Fibroblast of lung (primary cell): Measurements from ENCODE around the gene MT1H. TPM values are rescaled to one million over a fixed set of nuclear protein-coding genes. Genes with fewer than 3 reads are reported as not detected.
A peak's percentile ranks its signal among the peaks of the same experiment; 100 is the strongest.

ENCODE experiments used
- DNase-seq, 2 donors: peaks; one replicate each; pipeline versions ENCODE4 v3.0.0 to v3.0.0-alpha.2; 2010; ENCODE audit warnings: low read depth in 2 of 2
- H2AFZ ChIP-seq: 2 replicates; pipeline ENCODE4 v1.5.1; 2012; ENCODE audit warnings: low read length, control low read depth, inconsistent platforms
- H3K27ac ChIP-seq: 2 replicates; pipeline ENCODE4 v1.5.1; 2011; ENCODE audit warnings: low read length, control low read depth; ENCODE audit not compliant: insufficient read depth
- H3K27me3 ChIP-seq: 2 replicates; pipeline ENCODE4 v1.5.1; 2011; ENCODE audit warnings: mild to moderate bottlenecking, low read length; ENCODE audit not compliant: control insufficient read depth, insufficient read depth
- H3K36me3 ChIP-seq: 2 replicates; pipeline ENCODE4 v1.5.1; 2011; ENCODE audit warnings: low read length; ENCODE audit not compliant: control insufficient read depth, insufficient read depth
- H3K4me1 ChIP-seq: 2 replicates; pipeline ENCODE4 v1.5.1; 2011; ENCODE audit warnings: low read length; ENCODE audit not compliant: control insufficient read depth, insufficient read depth; ENCODE audit errors: extremely low read depth
- H3K4me2 ChIP-seq: 2 replicates; pipeline ENCODE4 v1.5.1; 2011; ENCODE audit warnings: low read length, control low read depth; ENCODE audit not compliant: insufficient read depth; ENCODE audit errors: extremely low read depth
- H3K4me3 ChIP-seq, 4 experiments: fragments of 200-600 bp in 1 of 4; sonication (generic) in 1 of 4; replicated peaks in 1 of 4; 2 replicates each; pipeline ENCODE4 v1.5.1; 2011 to 2016; ENCODE audit warnings: low read length in 4 of 4, low read depth in 3 of 4, mild to moderate bottlenecking in 3 of 4, control low read depth in 2 of 4, inconsistent platforms in 1 of 4, mixed read lengths in 1 of 4; ENCODE audit not compliant: insufficient read depth in 1 of 4; ENCODE audit errors: control extremely low read depth in 1 of 4
- H3K79me2 ChIP-seq: 2 replicates; pipeline ENCODE4 v1.5.1; 2012; ENCODE audit warnings: mild to moderate bottlenecking, low read length, inconsistent platforms; ENCODE audit not compliant: control insufficient read depth, insufficient read depth
- H3K9ac ChIP-seq: 2 replicates; pipeline ENCODE4 v1.5.1; 2011; ENCODE audit warnings: mild to moderate bottlenecking, low read length, control low read depth; ENCODE audit not compliant: insufficient read depth
- H3K9me3 ChIP-seq: 2 replicates; pipeline ENCODE4 v1.5.1; 2012; ENCODE audit warnings: low read depth, low read length; ENCODE audit not compliant: control insufficient read depth, insufficient read depth
- H4K20me1 ChIP-seq: 2 replicates; pipeline ENCODE4 v1.5.1; 2011; ENCODE audit warnings: low read length; ENCODE audit not compliant: control insufficient read depth, insufficient read depth; ENCODE audit errors: extremely low read depth
- CTCF ChIP-seq, 2 donors: IDR thresholded peaks in 1 of 2; conservative IDR thresholded peaks in 1 of 2; 1 replicate in 1 of 2; 2 replicates in 1 of 2; pipeline ENCODE4 v1.5.1; 2011 to 2012; ENCODE audit warnings: low read length in 2 of 2, control low read depth in 1 of 2, inconsistent platforms in 1 of 2, low read depth in 1 of 2, mild to moderate bottlenecking in 1 of 2
- EZH2 ChIP-seq: IDR thresholded peaks from 2 replicates; pipeline ENCODE4 v1.5.1; 2012; ENCODE audit warnings: low read length, control low read depth, mild to moderate bottlenecking; ENCODE audit errors: missing control alignments
- polyA plus RNA-seq, 2 donors: library from polyadenylated mRNA; depleted of rRNA in 1 of 2; stranded (reverse) in 1 of 2; unstranded in 1 of 2; fragments of >200 nt; gene quantifications; 2 replicates each; pipeline ENCODE4 v1.2.1, GENCODE V29; 2011 to 2012; ENCODE audit warnings: missing spikeins in 1 of 2
- total RNA-seq: library from RNA; depleted of rRNA; stranded (reverse); fragments of >200 nt; gene quantifications from 2 replicates; pipeline ENCODE4 v1.2.1, GENCODE V29; 2014

MT1H gene
- total and polyA plus RNA-seq, 2 donors (not counting 1 experiment from before 2014, with no cell fraction given): not detected

GRCh38 chr16:56637814-56638750, 31.5 kb upstream of the MT1H start, which contains the start of gene MT1A:
Gene MT1A (plus strand): TSS chr16:56638666. CDS start chr16:56638739, 73 bp downstream.
- Histone ChIP-seq H3K36me3 (no peaks in the 10 kb centered on the region), H3K27me3 (peaks cover 5% of the 10 kb centered on the region), H2AFZ (peak within 1 kb of the TSS; percentile 62), H4K20me1 (no peaks in the 10 kb centered on the region), H3K4me1 (no peaks in the 10 kb centered on the region), H3K4me2 (peak within 1 kb of the TSS; percentile 83), H3K9ac (peak within 1 kb of the TSS; percentile 8), H3K79me2 (no peaks in the 10 kb centered on the region), H3K4me3 (peak within 1 kb of the TSS; percentile 49 to 59 (median 50)), H3K9me3 (no peaks in the 10 kb centered on the region), H3K27ac (no peak within 1 kb of the TSS)
- peak; percentile 54 to 58 for DNase-seq
- no peak for TF ChIP-seq CTCF (conservative IDR thresholded peaks at IDR 0.05 in 1 of 2, IDR thresholded peaks at IDR 0.05 in 1 of 2; ENCODE audit: low read depth in 1 of 2, low read length in 2 of 2)
- TF ChIP-seq EZH2: no peak

- no peak for TF ChIP-seq CTCF (conservative IDR thresholded peaks at IDR 0.05 in 1 of 2, IDR thresholded peaks at IDR 0.05 in 1 of 2; ENCODE audit: low read depth in 1 of 2, low read length in 2 of 2)
- no peak for TF ChIP-seq EZH2
- H3K27ac ChIP-seq: no peak overlapping the region
- no peak overlapping the region for H3K9ac ChIP-seq
- no peak overlapping the region for H2AFZ ChIP-seq
- no peaks in the 10 kb centered on the region for H3K9me3 ChIP-seq
- peaks cover 5% of the 10 kb centered on the region for H3K27me3 ChIP-seq
- H4K20me1 ChIP-seq: no peaks in the 10 kb centered on the region
- H3K4me1 ChIP-seq: no peaks in the 10 kb centered on the region
- no peak for DNase-seq
- no peak overlapping the region for H3K4me2 ChIP-seq
- no peaks in the 10 kb centered on the region for H3K79me2 ChIP-seq
- H3K4me3 ChIP-seq: no peak overlapping the region
- H3K36me3 ChIP-seq: no peaks in the 10 kb centered on the region
Observed at GRCh38 chr16:56639045-56639444, 30.6 kb upstream of the MT1H start.

DNA sequence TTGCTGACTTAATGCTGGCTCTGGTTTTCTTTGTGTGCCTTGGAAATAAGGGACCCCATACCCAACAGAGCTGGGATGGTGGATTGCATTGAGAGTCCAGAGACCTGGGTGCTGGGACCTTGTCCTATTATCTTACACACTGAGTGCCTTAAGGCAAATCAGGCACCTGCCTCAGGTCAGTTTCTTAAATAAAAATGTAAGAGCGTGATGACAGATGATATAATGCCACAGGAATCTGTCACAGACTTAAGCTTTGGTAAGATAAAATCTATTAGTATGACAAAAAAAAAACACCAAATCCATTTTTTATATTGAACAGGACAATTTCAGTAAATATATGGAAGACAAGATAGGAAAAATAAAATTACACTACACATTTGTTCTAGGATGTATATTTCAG, 29.5 kb upstream of the MT1H start:
- no peaks in the 10 kb centered on the region for H4K20me1 ChIP-seq
- no peak for DNase-seq
- H3K9me3 ChIP-seq: no peaks in the 10 kb centered on the region
- H3K79me2 ChIP-seq: no peaks in the 10 kb centered on the region
- H3K4me3 ChIP-seq: no peak overlapping the region
- no peak overlapping the region for H2AFZ ChIP-seq
- peaks cover 5% of the 10 kb centered on the region for H3K27me3 ChIP-seq
- H3K9ac ChIP-seq: no peak overlapping the region
- no peak overlapping the region for H3K4me2 ChIP-seq
- H3K4me1 ChIP-seq: no peaks in the 10 kb centered on the region
- H3K36me3 ChIP-seq: no peaks in the 10 kb centered on the region
- no peak overlapping the region for H3K27ac ChIP-seq
- no peak for TF ChIP-seq CTCF (conservative IDR thresholded peaks at IDR 0.05 in 1 of 2, IDR thresholded peaks at IDR 0.05 in 1 of 2; ENCODE audit: low read depth in 1 of 2, low read length in 2 of 2)
